Stomach (tissue), 9 donors: Measurements from ENCODE around the gene PPP1R9B. TPM values are rescaled to one million over a fixed set of nuclear protein-coding genes. Genes with fewer than 3 reads are reported as not detected.
A peak's percentile ranks its signal among the peaks of the same experiment; 100 is the strongest.

Source experiments
- DNase-seq, 2 donors: peaks; one replicate each; pipeline versions ENCODE4 v3.0.0 to v3.0.0-alpha.2; 2013 to 2019
- H3K27ac ChIP-seq, 5 donors: fragments of 200-600 bp in 4 of 5; sonication (generic) in 4 of 5; one replicate each; pipeline ENCODE4 v1.5.1; 2013 to 2019; ENCODE audit warnings: mild to moderate bottlenecking in 1 of 5, moderate library complexity in 1 of 5
- H3K27me3 ChIP-seq, 3 donors: fragments of 200-600 bp; sonication (generic); one replicate each; pipeline ENCODE4 v1.5.1; 2017 to 2019; ENCODE audit warnings: mixed run types in 1 of 3
- H3K36me3 ChIP-seq, 4 donors: fragments of 200-600 bp; sonication (generic); 1 replicate in 3 of 4; 2 replicates in 1 of 4; pipeline ENCODE4 v1.5.1; 2016 to 2019
- H3K4me1 ChIP-seq, 4 donors: fragments of 200-600 bp; sonication (generic); one replicate each; pipeline ENCODE4 v1.5.1; 2016 to 2019
- H3K4me3 ChIP-seq, 4 donors: fragments of 200-600 bp; sonication (generic) in 3 of 4; one replicate each; pipeline ENCODE4 v1.5.1; 2016 to 2019; ENCODE audit warnings: mild to moderate bottlenecking in 1 of 4
- H3K9me3 ChIP-seq, 4 donors: fragments of 200-600 bp; sonication (generic); one replicate each; pipeline ENCODE4 v1.5.1; 2016 to 2019
- CTCF ChIP-seq, 7 experiments: fragments of 450-650 bp in 4 of 7; fragments of 200-600 bp in 3 of 7; sonication (generic) in 3 of 7; IDR thresholded peaks; one replicate each; pipeline ENCODE4 v1.5.1; 2016 to 2019; ENCODE audit warnings: antibody characterized with exemption in 7 of 7, control low read depth in 2 of 7, mild to moderate bottlenecking in 1 of 7
- EP300 ChIP-seq: sonication (generic); formaldehyde crosslinking; IDR thresholded peaks from one replicate; pipeline ENCODE4 v1.6.1; 2017; ENCODE audit warnings: antibody characterized with exemption
- POLR2A ChIP-seq, 4 donors: fragments of 450-650 bp; IDR thresholded peaks; one replicate each; pipeline ENCODE4 v1.6.1; 2016; ENCODE audit warnings: antibody characterized with exemption in 4 of 4, control low read depth in 2 of 4, mild to moderate bottlenecking in 1 of 4, moderate library complexity in 1 of 4
- POLR2AphosphoS5 ChIP-seq, 3 donors: sonication (generic); formaldehyde crosslinking; IDR thresholded peaks; one replicate each; pipeline ENCODE4 v1.6.1; 2016; ENCODE audit warnings: antibody characterized with exemption in 3 of 3
- WGBS, 5 donors: extraction: QIAGEN DNeasy Blood & Tissue Kit in 3 of 5; methylation state at CpG; one replicate each; pipeline versions ENCODE4 v1.1.5 to v1.1.7; 2013 to 2018; 5-methylcytosine and 5-hydroxymethylcytosine counted together
- intact Hi-C: fragments of 100-400 bp; cut with DNase I; formaldehyde crosslinking; loops from one replicate; pipeline ENCODE4 v1.15.1; 2023; ENCODE audit warnings: low total_unique reads
- polyA plus RNA-seq, 3 donors: library from polyadenylated mRNA; stranded (reverse); fragments of 200-250 nt; gene quantifications; one replicate each; pipeline ENCODE4 v1.2.3, GENCODE V29; 2013
- total RNA-seq, 5 donors: library from RNA; depleted of rRNA; stranded (reverse); fragments of >200 nt; gene quantifications; one replicate each; pipeline versions ENCODE4 v1.1.0 to v1.2.3, GENCODE V29; 2014 to 2016
- donor health status: healthy with polysubstance abuse.
- donor health status: Bipolar disorder and iron deficiency.
- donor health status: healthy.

The PPP1R9B gene
- total and polyA plus RNA-seq, 8 donors: 11.6 to 64.2 (median 18.9) TPM

DNA sequence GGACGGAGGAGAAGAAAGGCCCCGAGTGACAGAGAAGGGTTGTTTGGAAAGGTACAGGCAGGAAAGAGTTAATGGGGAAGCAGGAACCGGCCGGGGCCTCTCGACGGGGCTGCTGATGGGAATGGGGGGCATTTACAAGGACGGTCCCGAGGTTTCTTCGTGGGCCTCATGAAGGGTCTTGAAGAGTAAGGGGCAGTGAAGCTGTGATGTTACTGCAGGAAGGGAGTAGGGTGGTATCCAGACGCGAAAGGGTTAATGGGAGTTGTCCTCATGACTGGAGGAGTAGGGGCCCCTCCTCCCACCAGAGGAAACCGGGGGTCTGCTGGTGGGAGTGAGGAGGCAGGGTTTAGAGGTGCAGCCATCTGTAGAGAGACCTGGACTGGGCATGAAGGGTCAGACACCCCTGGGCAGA, 54.8 kb downstream of the PPP1R9B start:
- peaks cover 13 to 44% (median 31%) of the 10 kb centered on the region in 4 donors for H3K36me3 ChIP-seq
- TF ChIP-seq EP300 (no peak), POLR2A (IDR thresholded peaks at IDR 0.05) (no peak), CTCF (IDR thresholded peaks at IDR 0.05) (no peak), POLR2AphosphoS5 (IDR thresholded peaks at IDR 0.05) (no peak)
- H3K9me3 ChIP-seq: no peaks in the 10 kb centered on the region
- peak in 1 of 2 donors; percentile 72 for DNase-seq
- no peaks in the 10 kb centered on the region for H3K27me3 ChIP-seq
- 0 to 2% (median 1%) methylated on average over 12 of the region's 12 CpGs for WGBS, 5 donors
- peaks cover 18 to 60% (median 40%) of the 10 kb centered on the region in 4 donors for H3K4me1 ChIP-seq
- peak overlapping the region; percentile 82 to 92 (median 88) for H3K27ac ChIP-seq
- peak overlapping the region; percentile 71 to 99 (median 86) for H3K4me3 ChIP-seq
- intact Hi-C loops: no loop called here

- no peaks in the 10 kb centered on the region for H3K9me3 ChIP-seq
- H3K27me3 ChIP-seq: no peaks in the 10 kb centered on the region
- peak; percentile 98 to 99 for DNase-seq
- H3K27ac ChIP-seq: peak within 1 kb of the TSS; percentile 82 to 92 (median 88)
- H3K36me3 ChIP-seq: peaks cover 17 to 45% (median 34%) of the 10 kb centered on the region in 4 donors
- intact Hi-C loops: no loop called here
- peaks cover 13 to 54% (median 34%) of the 10 kb centered on the region in 4 donors for H3K4me1 ChIP-seq
- peak within 1 kb of the TSS; percentile 71 to 99 (median 86) for H3K4me3 ChIP-seq
- TF ChIP-seq EP300 (no peak), POLR2AphosphoS5 (IDR thresholded peaks at IDR 0.05) (peak; percentile 76 to 89 (median 86)), CTCF (IDR thresholded peaks at IDR 0.05) (no peak), POLR2A (IDR thresholded peaks at IDR 0.05) (no peak)
- 0 to 1% (median 0%) methylated on average over 45 to 68 of the region's 68 CpGs for WGBS, 5 donors
These were observed 55.5 kb downstream of the PPP1R9B start, which contains the start of gene PDK2 for GRCh38 chr17:50094753-50095619. PDK2 (plus strand) TSS chr17:50095351; CDS start chr17:50095436, 85 bp downstream.

DNA sequence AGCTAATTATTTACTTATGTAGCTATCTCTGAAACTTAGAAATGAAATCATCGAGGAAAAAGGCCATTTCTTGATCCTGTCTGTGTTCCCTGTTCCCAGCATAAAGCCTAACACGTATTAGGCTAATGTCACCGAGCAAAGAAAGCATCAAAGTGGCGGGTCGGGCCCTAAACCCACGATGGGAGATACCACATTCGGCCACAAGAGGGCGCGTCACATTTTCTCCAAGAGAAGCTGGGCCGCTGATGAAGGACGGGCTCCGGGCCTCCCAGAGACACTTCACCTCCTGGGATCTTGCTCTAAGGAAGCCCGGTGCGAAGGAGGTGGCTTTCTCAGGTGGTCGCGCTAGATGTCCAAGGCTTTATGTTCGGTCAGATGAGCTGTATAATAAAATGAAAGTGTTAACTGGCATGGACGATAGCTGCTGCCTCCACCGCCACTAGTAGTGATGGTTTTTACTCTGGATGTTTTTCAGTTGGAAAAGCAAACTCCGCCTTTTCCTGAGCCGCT, 56.2 kb downstream of the PPP1R9B start:
- no peaks in the 10 kb centered on the region for H3K27me3 ChIP-seq
- 0 to 1% (median 0%) methylated on average over 21 of the region's 21 CpGs for WGBS, 5 donors
- peaks cover 13 to 47% (median 30%) of the 10 kb centered on the region in 4 donors for H3K4me1 ChIP-seq
- H3K27ac ChIP-seq: peak overlapping the region; percentile 63 to 92 (median 88)
- peaks cover 24 to 45% (median 35%) of the 10 kb centered on the region in 4 donors for H3K36me3 ChIP-seq
- H3K9me3 ChIP-seq: no peaks in the 10 kb centered on the region
- TF ChIP-seq POLR2A (IDR thresholded peaks at IDR 0.05) (no peak), CTCF (IDR thresholded peaks at IDR 0.05) (peak in 6 of 7 experiments; percentile 43 to 97 (median 94)), POLR2AphosphoS5 (IDR thresholded peaks at IDR 0.05) (peak; percentile 24 to 51 (median 27)), EP300 (no peak)
- intact Hi-C loops: no loop called here
- peak overlapping the region; percentile 71 to 99 (median 86) for H3K4me3 ChIP-seq
- peak; percentile 95 to 96 for DNase-seq

DNA sequence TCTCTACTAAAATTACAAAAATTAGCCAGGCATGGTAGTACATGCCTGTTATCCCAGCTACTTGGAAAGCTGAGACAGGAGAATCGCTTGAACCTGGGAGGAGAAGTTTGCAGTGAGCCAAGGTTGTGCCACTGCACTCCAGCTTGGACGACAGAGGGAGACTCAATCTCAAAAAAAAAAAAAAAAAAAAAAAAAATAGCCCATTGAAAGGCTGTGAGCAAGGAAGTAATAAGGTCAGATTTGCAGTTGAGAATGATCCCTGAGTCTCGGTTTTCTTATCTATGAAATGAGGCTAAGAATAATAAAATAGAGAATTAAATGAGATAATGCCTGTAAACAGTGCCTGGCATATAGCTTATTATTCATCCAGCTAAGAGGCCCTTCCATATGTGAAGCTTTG, 56.7 kb downstream of the PPP1R9B start:
- TF ChIP-seq CTCF (IDR thresholded peaks at IDR 0.05) (no peak), EP300 (no peak), POLR2AphosphoS5 (IDR thresholded peaks at IDR 0.05) (no peak), POLR2A (IDR thresholded peaks at IDR 0.05) (no peak)
- no peak for DNase-seq
- WGBS, 5 donors: 24 to 33% (median 29%) methylated on average over 3 of the region's 3 CpGs
- H3K4me3 ChIP-seq: no peak overlapping the region
- H3K9me3 ChIP-seq: no peaks in the 10 kb centered on the region
- H3K4me1 ChIP-seq: peaks cover 13 to 42% (median 25%) of the 10 kb centered on the region in 4 donors
- H3K36me3 ChIP-seq: peaks cover 23 to 45% (median 35%) of the 10 kb centered on the region in 4 donors
- intact Hi-C loops: no loop called here
- no peaks in the 10 kb centered on the region for H3K27me3 ChIP-seq
- H3K27ac ChIP-seq: peak overlapping the region in 3 of 5 donors; percentile 88 to 92 (median 89)
